Stimulated activated memory B cell treated with anti-CD40 and anti-IgM and Interleukin-4, amounts not matched to agents 10 μg/mL and 1 μg/mL and 100 μg/mL, for 72 hours (primary cell): Measurements from ENCODE around the gene BDKRB2.

Source experiments
- ATAC-seq: fragments of 150-1000 bp; cut with Tn5 transposase; 2 replicates; pipeline ENCODE4 v1.10.0; 2021
- H3K27ac Mint-ChIP-seq: one replicate; pipeline ENCODE4 v1.8.0; 2022; ENCODE audit warnings: mild to moderate bottlenecking, mixed read lengths
- H3K27me3 Mint-ChIP-seq: one replicate; pipeline ENCODE4 v1.8.0; 2022; ENCODE audit warnings: mixed read lengths
- H3K36me3 Mint-ChIP-seq: one replicate; pipeline ENCODE4 v1.8.0; 2022; ENCODE audit warnings: mixed read lengths
- H3K4me1 Mint-ChIP-seq: one replicate; pipeline ENCODE4 v1.8.0; 2022; ENCODE audit warnings: mixed read lengths
- H3K4me3 Mint-ChIP-seq: one replicate; pipeline ENCODE4 v1.8.0; 2022; ENCODE audit warnings: mild to moderate bottlenecking, moderate library complexity, mixed read lengths
- H3K9me3 Mint-ChIP-seq: one replicate; pipeline ENCODE4 v1.8.0; 2022; ENCODE audit warnings: mixed read lengths

BDKRB2 gene

GRCh38 chr14:96221109-96221650 lies 16.5 kb downstream of the BDKRB2 start:
- ATAC-seq: no peak
- Mint-ChIP-seq H3K9me3 (no peaks in the 10 kb centered on the region), H3K36me3 (no peaks in the 10 kb centered on the region), H3K4me3 (no peak overlapping the region), H3K4me1 (no peaks in the 10 kb centered on the region), H3K27ac (no peak overlapping the region), H3K27me3 (peaks cover 35% of the 10 kb centered on the region)

GRCh38 chr14:96221841-96222240 lies 17.2 kb downstream of the BDKRB2 start:
- no peak overlapping the region for H3K4me3 Mint-ChIP-seq
- no peaks in the 10 kb centered on the region for H3K4me1 Mint-ChIP-seq
- no peaks in the 10 kb centered on the region for H3K36me3 Mint-ChIP-seq
- no peak for ATAC-seq
- peaks cover 35% of the 10 kb centered on the region for H3K27me3 Mint-ChIP-seq
- no peak overlapping the region for H3K27ac Mint-ChIP-seq
- no peaks in the 10 kb centered on the region for H3K9me3 Mint-ChIP-seq

DNA sequence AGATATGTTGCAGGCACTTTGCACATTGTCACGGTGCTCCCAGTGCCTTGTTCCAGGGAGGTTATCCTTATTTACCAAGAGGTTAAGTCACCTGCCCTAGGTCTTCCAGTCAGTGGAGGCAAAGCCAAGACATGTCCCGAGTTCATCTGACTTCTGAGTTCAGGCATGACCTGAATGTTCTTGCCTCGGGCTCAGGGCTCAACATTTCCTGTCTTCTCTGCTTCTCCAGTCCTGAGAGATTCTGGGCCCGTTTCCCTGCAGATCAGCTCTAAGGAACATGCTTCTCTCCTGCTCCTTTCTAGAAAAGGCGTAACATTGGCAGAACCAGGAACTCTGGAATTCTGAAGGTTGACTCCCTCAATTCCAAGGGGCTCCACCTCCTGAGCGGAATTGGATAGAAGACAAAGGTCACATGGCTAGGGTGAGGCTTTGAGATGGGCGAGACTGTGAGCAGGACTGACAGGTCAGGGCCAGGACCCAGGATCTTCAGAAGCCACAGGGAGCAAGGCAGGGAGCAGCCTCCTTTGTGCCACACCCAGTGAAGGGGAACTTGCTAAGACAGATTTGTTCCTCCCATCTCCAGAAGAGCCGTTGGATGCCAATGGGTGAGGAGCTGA lies 19.9 kb downstream of the BDKRB2 start:
- Mint-ChIP-seq H3K27me3 (peaks cover 35% of the 10 kb centered on the region), H3K36me3 (no peaks in the 10 kb centered on the region), H3K4me3 (no peak overlapping the region), H3K9me3 (peaks cover 8% of the 10 kb centered on the region), H3K4me1 (no peaks in the 10 kb centered on the region), H3K27ac (no peak overlapping the region)
- ATAC-seq: no peak

DNA sequence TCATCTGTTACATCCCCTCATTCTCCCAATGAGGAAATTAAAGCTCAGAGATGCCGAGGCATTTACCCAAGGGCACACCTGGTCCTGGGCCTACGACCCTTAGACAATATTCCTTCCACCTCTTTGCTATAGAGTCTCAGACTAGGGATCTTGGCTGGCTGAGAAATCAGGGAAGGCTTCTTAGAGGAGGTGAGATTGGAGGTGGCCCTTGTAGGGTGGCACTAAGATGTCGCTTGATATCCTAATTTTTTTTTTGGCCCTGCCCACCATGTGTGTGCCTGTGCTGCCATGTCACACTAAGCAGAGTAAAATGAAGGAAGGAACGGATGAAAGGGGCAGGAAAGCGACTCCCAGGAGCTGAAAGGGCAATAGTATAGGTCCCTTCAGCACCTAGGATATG lies 20.6 kb downstream of the BDKRB2 start:
- no peak for ATAC-seq
- peaks cover 34% of the 10 kb centered on the region for H3K27me3 Mint-ChIP-seq
- peaks cover 8% of the 10 kb centered on the region for H3K9me3 Mint-ChIP-seq
- no peaks in the 10 kb centered on the region for H3K4me1 Mint-ChIP-seq
- no peaks in the 10 kb centered on the region for H3K36me3 Mint-ChIP-seq
- H3K27ac Mint-ChIP-seq: no peak overlapping the region
- no peak overlapping the region for H3K4me3 Mint-ChIP-seq

GRCh38 chr14:96225745-96226151 lies 21.1 kb downstream of the BDKRB2 start:
- no peak for ATAC-seq
- H3K27me3 Mint-ChIP-seq: peaks cover 28% of the 10 kb centered on the region
- no peak overlapping the region for H3K27ac Mint-ChIP-seq
- no peaks in the 10 kb centered on the region for H3K4me1 Mint-ChIP-seq
- H3K36me3 Mint-ChIP-seq: no peaks in the 10 kb centered on the region
- no peak overlapping the region for H3K4me3 Mint-ChIP-seq
- peaks cover 8% of the 10 kb centered on the region for H3K9me3 Mint-ChIP-seq

GRCh38 chr14:96227428-96227827 lies 22.8 kb downstream of the BDKRB2 start:
- ATAC-seq: no peak
- H3K4me1 Mint-ChIP-seq: no peaks in the 10 kb centered on the region
- H3K36me3 Mint-ChIP-seq: no peaks in the 10 kb centered on the region
- H3K27ac Mint-ChIP-seq: no peak overlapping the region
- peaks cover 8% of the 10 kb centered on the region for H3K9me3 Mint-ChIP-seq
- peaks cover 15% of the 10 kb centered on the region for H3K27me3 Mint-ChIP-seq
- no peak overlapping the region for H3K4me3 Mint-ChIP-seq

GRCh38 chr14:96229315-96229714 lies 24.7 kb downstream of the BDKRB2 start:
- Mint-ChIP-seq H3K9me3 (peaks cover 8% of the 10 kb centered on the region), H3K27me3 (peaks cover 15% of the 10 kb centered on the region), H3K4me1 (no peaks in the 10 kb centered on the region), H3K36me3 (no peaks in the 10 kb centered on the region), H3K27ac (no peak overlapping the region), H3K4me3 (no peak overlapping the region)
- ATAC-seq: no peak

- H3K27ac Mint-ChIP-seq: no peak overlapping the region
- no peaks in the 10 kb centered on the region for H3K4me1 Mint-ChIP-seq
- no peak overlapping the region for H3K4me3 Mint-ChIP-seq
- peaks cover 8% of the 10 kb centered on the region for H3K9me3 Mint-ChIP-seq
- peaks cover under 1% of the 10 kb centered on the region for H3K27me3 Mint-ChIP-seq
- no peaks in the 10 kb centered on the region for H3K36me3 Mint-ChIP-seq
- no peak for ATAC-seq
Observed at GRCh38 chr14:96231056-96231455, 26.4 kb downstream of the BDKRB2 start.

DNA sequence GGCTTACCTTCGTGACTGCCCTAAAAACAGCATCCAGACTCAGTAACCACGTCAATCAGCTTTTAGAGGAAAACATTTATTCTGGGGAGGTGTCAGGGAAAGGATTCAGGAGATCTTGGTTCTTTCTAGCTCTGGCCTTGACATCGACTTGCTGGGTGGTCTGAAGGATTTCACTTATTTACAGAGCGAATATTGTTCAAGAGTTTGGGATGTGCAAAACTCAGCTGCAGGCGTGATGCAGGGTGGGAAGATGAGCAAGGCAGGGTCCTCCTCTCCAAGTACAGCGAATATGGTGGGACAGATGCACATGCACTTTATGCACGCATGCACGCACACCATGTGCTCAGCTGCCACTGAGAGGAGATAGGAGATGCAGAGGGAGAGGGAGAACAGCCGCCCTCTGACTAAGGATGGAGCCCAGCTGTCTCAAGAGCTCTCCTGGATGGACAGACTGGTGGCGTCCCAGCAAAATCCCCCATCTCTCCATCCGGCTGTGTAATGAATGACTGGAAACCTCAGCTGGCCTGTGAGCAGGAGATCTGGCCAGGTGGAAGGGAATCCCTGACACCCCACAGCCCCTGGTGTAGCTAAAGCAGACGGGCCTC lies 27.0 kb downstream of the BDKRB2 start:
- ATAC-seq: no peak
- Mint-ChIP-seq H3K4me3 (no peak overlapping the region), H3K27me3 (no peaks in the 10 kb centered on the region), H3K9me3 (peaks cover 8% of the 10 kb centered on the region), H3K4me1 (no peaks in the 10 kb centered on the region), H3K27ac (no peak overlapping the region), H3K36me3 (no peaks in the 10 kb centered on the region)

DNA sequence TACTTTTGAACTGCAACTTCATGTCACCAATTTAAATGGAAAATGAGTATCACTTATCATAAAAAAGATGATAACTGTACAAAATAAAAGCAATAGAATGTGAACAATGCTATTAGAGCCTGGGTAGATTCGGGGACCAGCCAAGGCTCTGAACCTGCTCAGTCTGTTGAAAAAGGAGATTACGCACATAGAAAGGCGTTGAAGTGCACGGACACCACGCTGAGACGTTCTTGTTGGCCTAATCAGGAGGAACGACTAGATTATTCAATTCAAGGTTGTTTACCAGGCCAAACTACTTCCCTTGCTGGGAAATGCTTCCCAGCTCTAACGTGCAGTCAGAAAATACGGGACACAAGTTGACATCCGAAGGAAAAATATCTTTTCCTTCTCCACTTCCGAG lies 27.9 kb downstream of the BDKRB2 start:
- H3K4me1 Mint-ChIP-seq: no peaks in the 10 kb centered on the region
- H3K9me3 Mint-ChIP-seq: peaks cover 6% of the 10 kb centered on the region
- H3K4me3 Mint-ChIP-seq: no peak overlapping the region
- no peak overlapping the region for H3K27ac Mint-ChIP-seq
- no peak for ATAC-seq
- H3K27me3 Mint-ChIP-seq: no peaks in the 10 kb centered on the region
- no peaks in the 10 kb centered on the region for H3K36me3 Mint-ChIP-seq

DNA sequence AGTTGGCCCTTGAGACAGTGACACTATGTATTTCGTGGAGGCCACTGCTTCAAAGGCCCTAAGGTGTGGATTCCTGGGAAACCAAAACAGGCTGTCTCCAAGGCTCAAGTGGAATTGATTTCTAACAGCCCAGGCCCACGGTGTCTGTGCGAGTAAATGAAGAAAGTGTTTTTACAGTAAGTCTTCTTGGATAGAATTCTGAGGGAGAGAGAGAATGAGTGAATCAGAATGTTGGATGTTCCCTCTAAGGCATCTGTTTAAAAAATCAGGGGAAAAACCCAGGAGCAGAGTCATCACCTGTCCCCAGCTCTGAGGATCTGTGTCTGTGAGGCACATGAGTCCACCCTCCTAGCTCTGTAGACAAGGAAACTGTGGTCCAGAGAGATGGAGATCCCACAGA lies 29.0 kb downstream of the BDKRB2 start:
- Mint-ChIP-seq H3K27me3 (no peaks in the 10 kb centered on the region), H3K9me3 (no peaks in the 10 kb centered on the region), H3K4me1 (no peaks in the 10 kb centered on the region), H3K36me3 (no peaks in the 10 kb centered on the region), H3K4me3 (no peak overlapping the region), H3K27ac (no peak overlapping the region)
- no peak for ATAC-seq

- H3K27ac Mint-ChIP-seq: no peak overlapping the region
- no peak for ATAC-seq
Observed at GRCh38 chr14:96235426-96235825, 30.8 kb downstream of the BDKRB2 start.

DNA sequence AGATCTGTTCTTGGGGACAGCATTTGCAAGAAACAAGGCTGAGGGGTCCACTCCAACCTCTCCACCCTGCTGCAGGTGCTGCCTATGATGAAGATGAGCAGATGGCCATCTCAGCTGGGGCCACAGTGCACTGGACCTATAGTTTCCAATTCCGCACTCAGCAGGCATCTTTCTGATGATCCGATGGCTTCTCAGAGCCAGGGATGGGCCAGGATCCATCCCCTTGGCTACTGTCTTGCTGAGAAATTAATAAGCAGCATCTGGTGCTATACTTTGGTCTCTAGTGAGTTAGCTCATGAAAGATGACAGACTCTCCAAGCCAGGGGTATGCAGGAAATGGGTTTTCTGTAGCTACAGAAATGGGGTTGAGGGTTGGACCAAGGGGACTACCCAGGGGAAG lies 33.0 kb downstream of the BDKRB2 start:
- H3K4me3 Mint-ChIP-seq: no peak overlapping the region
- H3K36me3 Mint-ChIP-seq: no peaks in the 10 kb centered on the region
- ATAC-seq: no peak
- H3K27ac Mint-ChIP-seq: no peak overlapping the region
- no peaks in the 10 kb centered on the region for H3K27me3 Mint-ChIP-seq
- no peaks in the 10 kb centered on the region for H3K4me1 Mint-ChIP-seq
- H3K9me3 Mint-ChIP-seq: no peaks in the 10 kb centered on the region

More at GRCh38 chr14:96235426-96235825, 30.8 kb downstream of the BDKRB2 start:
- no peaks in the 10 kb centered on the region for H3K9me3 Mint-ChIP-seq
- no peaks in the 10 kb centered on the region for H3K4me1 Mint-ChIP-seq
- no peaks in the 10 kb centered on the region for H3K27me3 Mint-ChIP-seq
- no peak overlapping the region for H3K4me3 Mint-ChIP-seq
- H3K36me3 Mint-ChIP-seq: no peaks in the 10 kb centered on the region

DNA sequence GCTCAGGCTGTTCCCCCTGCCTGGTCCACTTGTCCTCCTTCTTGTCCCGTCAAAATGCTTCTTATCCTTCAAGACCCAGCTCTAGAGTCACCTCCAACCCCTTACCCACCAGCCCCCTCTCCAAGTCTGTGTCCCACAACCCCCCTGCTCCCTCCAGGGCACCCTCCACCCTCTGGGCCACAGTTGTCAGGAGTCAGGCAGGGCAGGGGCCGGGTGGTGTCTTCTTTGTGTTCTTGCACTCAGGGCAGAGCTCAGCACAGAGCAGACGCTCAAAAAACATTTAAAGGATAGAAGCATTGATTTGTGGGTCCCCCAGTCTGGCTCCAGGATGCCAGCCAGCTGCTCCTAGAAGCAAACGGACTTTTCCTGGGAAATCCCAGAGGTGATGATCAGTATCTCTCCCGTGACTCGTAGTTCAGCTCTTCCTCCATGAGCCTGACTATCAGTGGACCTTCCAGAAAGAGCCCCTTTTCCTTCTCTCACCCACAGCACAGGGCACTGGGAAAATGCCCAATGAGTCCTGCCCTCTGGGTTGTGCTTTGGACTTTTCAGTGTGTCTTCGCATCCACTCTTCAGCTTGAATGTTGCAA lies 34.1 kb downstream of the BDKRB2 start:
- H3K4me3 Mint-ChIP-seq: no peak overlapping the region
- no peak overlapping the region for H3K27ac Mint-ChIP-seq
- no peaks in the 10 kb centered on the region for H3K27me3 Mint-ChIP-seq
- no peak for ATAC-seq
- H3K36me3 Mint-ChIP-seq: no peaks in the 10 kb centered on the region
- H3K9me3 Mint-ChIP-seq: no peaks in the 10 kb centered on the region
- no peaks in the 10 kb centered on the region for H3K4me1 Mint-ChIP-seq

DNA sequence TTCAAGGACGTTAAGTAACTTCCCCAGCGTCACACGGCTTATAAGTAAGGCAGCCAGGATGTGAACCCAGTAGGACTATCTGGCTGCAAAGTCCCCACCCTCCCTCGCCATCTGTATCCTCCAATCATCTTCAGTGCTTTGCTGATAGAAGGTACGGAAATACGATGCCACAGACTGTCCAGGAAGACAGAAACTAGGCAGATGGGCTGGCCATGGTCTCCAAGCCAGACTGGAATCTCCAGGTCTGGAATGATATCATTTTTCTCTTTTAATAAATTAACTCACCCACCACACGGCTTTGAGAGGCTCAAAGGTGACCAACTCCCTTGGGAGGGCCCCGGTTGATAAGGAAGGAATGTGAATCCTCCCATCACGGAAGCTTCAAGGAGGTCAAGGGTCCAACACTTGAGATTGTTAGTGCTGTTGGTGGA lies 35.1 kb downstream of the BDKRB2 start:
- Mint-ChIP-seq H3K9me3 (no peaks in the 10 kb centered on the region), H3K4me1 (no peaks in the 10 kb centered on the region), H3K36me3 (no peaks in the 10 kb centered on the region), H3K27me3 (no peaks in the 10 kb centered on the region), H3K27ac (no peak overlapping the region), H3K4me3 (no peak overlapping the region)
- ATAC-seq: no peak

- no peak for ATAC-seq
- Mint-ChIP-seq H3K9me3 (peaks cover 4% of the 10 kb centered on the region), H3K27ac (no peak overlapping the region), H3K4me3 (no peak overlapping the region), H3K36me3 (no peaks in the 10 kb centered on the region), H3K4me1 (no peaks in the 10 kb centered on the region), H3K27me3 (no peaks in the 10 kb centered on the region)
Observed at GRCh38 chr14:96240641-96241040, 36.0 kb downstream of the BDKRB2 start.
